Kidney epithelial cell (primary cell): ENCODE results near the gene TMEM190. TPM values are rescaled to one million over a fixed set of nuclear protein-coding genes. Genes with fewer than 3 reads are reported as not detected.

Experiments used
- DNase-seq: peaks from one replicate; pipeline ENCODE4 v3.0.0-alpha.2; 2010; ENCODE audit warnings: low read depth
- H3K27me3 ChIP-seq: 2 replicates; pipeline ENCODE4 v1.6.0; 2011; ENCODE audit warnings: low read length; ENCODE audit not compliant: control insufficient read depth, insufficient read depth
- H3K36me3 ChIP-seq: 2 replicates; pipeline ENCODE4 v1.5.1; 2011; ENCODE audit warnings: low read length; ENCODE audit not compliant: control insufficient read depth, insufficient read depth
- H3K4me3 ChIP-seq: 2 replicates; pipeline ENCODE4 v1.5.1; 2011; ENCODE audit warnings: low read depth, mild to moderate bottlenecking, control low read depth, low read length
- total RNA-seq: library from RNA; depleted of rRNA; stranded (reverse); fragments of >200 nt; gene quantifications from 2 replicates; pipeline ENCODE4 v1.2.3, GENCODE V29; 2015
- TF ChIP-seq, protein P1 (sequence below): IDR thresholded peaks from 2 replicates; pipeline ENCODE4 v1.5.1; 2011; ENCODE audit warnings: mild to moderate bottlenecking, moderate library complexity, low read length, control low read depth, inconsistent platforms; ENCODE audit not compliant: insufficient read depth, poor library complexity, severe bottlenecking

Gene TMEM190
- total RNA-seq, 1 donor from 2014 or later, result not detected

DNA sequence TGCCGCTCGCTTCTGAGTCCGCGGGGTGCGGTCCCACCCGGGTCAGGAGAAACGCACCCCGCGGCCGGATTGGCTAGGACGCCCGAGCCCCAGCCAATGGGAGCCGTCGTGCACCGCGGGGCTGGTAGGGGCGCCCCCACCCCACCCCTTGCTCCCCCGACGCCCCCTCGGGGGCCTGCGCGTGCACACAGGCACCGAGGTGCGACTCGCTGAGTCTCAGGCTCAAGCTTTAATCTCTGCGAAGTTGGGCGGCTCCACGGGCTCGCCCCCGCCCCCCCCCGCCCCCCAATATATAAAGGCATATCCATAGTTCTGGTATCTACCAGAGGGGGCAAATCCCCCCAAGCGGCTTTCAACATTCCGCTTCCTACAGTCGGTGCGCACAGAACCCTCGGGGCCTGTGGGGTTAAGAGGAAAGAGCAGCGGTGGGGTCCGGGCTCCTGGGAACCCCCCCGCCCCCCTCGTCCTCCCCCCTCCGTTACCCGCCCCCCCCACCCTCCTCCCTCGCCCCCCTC lies 21.9 kb upstream of the TMEM190 start, which contains the start of gene COX6B2:
COX6B2 (minus strand) TSS at position 22 of the 515 bp plus-strand sequence. CDS start 198 bp downstream, outside the sequence.
- Histone ChIP-seq H3K27me3 (peaks cover 37% of the 10 kb centered on the region), H3K36me3 (no peaks in the 10 kb centered on the region), H3K4me3 (peak within 1 kb of the TSS; percentile 49)
- TF ChIP-seq, protein P1, sequence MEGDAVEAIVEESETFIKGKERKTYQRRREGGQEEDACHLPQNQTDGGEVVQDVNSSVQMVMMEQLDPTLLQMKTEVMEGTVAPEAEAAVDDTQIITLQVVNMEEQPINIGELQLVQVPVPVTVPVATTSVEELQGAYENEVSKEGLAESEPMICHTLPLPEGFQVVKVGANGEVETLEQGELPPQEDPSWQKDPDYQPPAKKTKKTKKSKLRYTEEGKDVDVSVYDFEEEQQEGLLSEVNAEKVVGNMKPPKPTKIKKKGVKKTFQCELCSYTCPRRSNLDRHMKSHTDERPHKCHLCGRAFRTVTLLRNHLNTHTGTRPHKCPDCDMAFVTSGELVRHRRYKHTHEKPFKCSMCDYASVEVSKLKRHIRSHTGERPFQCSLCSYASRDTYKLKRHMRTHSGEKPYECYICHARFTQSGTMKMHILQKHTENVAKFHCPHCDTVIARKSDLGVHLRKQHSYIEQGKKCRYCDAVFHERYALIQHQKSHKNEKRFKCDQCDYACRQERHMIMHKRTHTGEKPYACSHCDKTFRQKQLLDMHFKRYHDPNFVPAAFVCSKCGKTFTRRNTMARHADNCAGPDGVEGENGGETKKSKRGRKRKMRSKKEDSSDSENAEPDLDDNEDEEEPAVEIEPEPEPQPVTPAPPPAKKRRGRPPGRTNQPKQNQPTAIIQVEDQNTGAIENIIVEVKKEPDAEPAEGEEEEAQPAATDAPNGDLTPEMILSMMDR, result no peak
- no peak for DNase-seq

DNA sequence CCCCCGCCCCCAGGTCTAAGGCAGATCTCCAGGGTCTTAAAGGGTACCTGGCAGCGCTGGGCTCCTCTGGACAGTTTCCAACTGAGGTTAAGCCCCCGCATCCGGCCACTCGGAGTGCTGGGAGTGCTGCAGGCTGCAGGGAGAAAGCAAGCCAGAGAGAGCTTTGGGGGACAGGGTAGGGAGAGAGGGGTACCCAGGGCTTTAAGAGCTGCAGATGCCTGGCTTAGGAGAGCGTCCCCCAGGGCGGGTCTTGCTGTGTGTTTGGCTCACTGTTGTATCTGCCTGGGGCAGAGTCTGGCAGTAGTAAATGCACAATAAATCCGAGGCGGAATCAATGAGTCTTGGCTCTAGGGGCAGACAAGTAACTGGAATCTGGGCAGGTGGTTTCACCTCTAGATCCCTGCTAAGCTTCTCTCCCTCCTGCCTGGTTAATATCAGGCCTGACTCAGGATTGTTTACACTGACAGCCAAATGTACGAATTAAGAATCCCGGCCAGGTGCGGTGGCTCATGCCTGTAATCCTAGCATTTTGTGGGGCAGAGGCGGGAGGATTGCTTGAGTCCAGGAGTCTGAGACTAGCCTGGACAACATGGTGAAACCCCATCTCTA lies 21.3 kb upstream of the TMEM190 start:
- Histone ChIP-seq H3K36me3 (no peaks in the 10 kb centered on the region), H3K4me3 (no peak overlapping the region), H3K27me3 (peaks cover 37% of the 10 kb centered on the region)
- TF ChIP-seq, protein P1, result no peak
- no peak for DNase-seq

DNA sequence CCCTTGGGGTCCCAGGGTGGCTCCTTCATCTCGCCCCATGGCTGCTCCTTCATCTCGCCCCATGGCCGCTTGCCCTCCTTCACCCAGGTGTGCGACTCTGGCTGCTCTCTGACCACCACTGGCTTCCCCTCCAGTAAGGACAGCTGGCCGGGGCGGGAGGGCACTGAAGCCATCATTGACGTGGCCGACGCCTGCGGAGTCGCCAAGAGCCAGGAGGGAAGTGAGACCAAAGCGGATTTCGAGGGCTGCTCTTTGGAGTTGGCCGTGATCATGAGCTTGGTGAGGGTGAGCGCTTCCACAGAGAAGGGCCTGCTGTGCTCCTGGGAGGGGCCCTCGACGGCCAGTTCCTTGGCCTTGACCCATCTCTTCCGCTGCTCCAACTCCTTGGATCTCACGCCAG lies 18.1 kb upstream of the TMEM190 start:
- H3K27me3 ChIP-seq, result peaks cover 19% of the 10 kb centered on the region
- H3K4me3 ChIP-seq, result no peak overlapping the region
- no peaks in the 10 kb centered on the region for H3K36me3 ChIP-seq
- TF ChIP-seq, protein P1, result no peak
- no peak for DNase-seq

DNA sequence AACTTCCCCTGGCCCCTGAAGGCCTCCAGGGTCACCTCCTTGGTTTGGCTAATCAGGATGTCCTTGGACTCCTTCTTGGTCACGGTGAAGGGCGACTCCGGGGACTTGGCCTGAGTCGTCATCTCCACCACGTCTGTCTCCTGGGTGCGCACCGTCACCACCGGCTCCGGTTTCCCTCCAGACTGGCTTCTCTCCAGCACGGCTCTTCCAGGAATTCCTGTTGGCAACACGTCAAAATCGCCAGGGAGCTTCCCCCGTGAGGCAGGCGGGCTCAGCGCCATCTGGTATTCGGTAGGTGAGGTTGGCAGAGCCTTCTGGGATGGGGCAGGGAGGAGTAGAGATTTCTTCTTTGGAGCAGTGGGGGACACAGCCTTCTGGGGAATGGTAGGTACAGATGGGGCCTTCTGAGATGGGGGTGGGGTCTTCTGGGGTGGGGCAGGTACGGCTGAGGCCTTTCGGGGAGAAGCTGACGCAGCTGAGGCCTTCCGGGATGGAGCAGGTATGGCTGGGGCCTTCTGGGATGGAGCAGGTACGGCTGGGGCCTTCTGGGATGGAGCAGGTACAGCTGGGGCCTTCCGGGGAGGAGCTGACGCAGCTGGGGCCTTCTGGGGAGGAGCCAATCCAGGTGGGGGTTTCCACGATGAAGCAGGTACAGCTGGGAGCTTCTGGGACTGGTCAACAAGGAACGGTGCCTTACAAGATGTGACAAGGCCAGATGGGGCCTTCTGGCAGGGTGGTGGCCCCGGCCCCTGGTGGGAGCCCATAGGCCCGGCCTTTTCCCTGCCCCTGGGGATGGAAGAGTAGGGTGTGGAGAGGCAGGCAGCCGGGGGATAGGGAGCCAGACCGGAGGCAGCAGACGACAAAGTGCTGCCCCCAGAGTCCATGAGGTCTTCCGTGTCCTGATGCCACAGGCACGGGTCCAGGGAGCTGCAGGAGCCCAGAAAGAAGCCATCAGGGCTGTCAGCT lies 17.4 kb upstream of the TMEM190 start:
- Histone ChIP-seq H3K4me3 (no peak overlapping the region), H3K27me3 (peaks cover 13% of the 10 kb centered on the region), H3K36me3 (no peaks in the 10 kb centered on the region)
- TF ChIP-seq, protein P1, result no peak
- DNase-seq, result no peak

DNA sequence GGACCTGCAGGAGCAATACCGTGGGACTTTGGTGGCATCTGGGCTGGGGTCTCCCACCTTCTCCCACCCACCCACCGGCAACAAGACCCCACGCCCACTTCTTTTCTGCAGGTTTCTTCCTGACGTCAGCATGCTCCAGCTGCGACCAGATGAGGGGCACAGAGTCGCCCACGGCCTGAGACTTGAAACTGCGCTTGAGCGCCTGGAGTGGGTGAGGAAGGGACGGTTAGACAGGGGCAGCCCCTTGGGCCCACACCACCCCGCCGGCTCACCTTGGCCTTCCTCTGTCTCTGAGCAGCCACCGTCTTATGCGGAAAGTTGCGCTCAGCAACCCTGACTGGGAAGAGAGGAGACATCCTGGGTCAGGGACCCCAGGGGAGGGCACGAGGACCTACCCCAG lies 15.7 kb upstream of the TMEM190 start:
- H3K36me3 ChIP-seq, result no peaks in the 10 kb centered on the region
- TF ChIP-seq, protein P1, result no peak

More for the DNA sequence above, 15.7 kb upstream of the TMEM190 start:
- no peak for DNase-seq
- Histone ChIP-seq H3K4me3 (no peak overlapping the region), H3K27me3 (peaks cover 8% of the 10 kb centered on the region)
